ENCODE results near the gene ZNF385C.
A peak's percentile ranks its signal among the peaks of the same experiment; 100 is the strongest.
"Not testable (repeated sequence)": the region's sequence is repeated elsewhere in the genome, so short reads cannot be mapped to it uniquely, and the experiment has no call there.

Gene ZNF385C

GRCh38 chr17:42042598-42043319, 55.5 kb downstream of the ZNF385C start:
- DNase-seq, result no peak

GRCh38 chr17:42041619-42042018, 56.7 kb downstream of the ZNF385C start:
- no peak for DNase-seq

GRCh38 chr17:42040818-42041217, 57.5 kb downstream of the ZNF385C start:
- DNase-seq, result no peak

- no peak for DNase-seq
These were observed 58.2 kb downstream of the ZNF385C start for GRCh38 chr17:42039794-42040763.

- no peak for DNase-seq
These were observed 59.9 kb downstream of the ZNF385C start for GRCh38 chr17:42038221-42038973.

GRCh38 chr17:42034059-42034458, 64.2 kb downstream of the ZNF385C start:
- no peak for DNase-seq

GRCh38 chr17:42031584-42031983, 66.7 kb downstream of the ZNF385C start:
- no peak for DNase-seq

- no peak for DNase-seq
These were observed 69.5 kb downstream of the ZNF385C start for GRCh38 chr17:42028791-42029127.

GRCh38 chr17:42027961-42028790, 70.1 kb downstream of the ZNF385C start:
- DNase-seq, result no peak

- DNase-seq, result no peak
These were observed 70.7 kb downstream of the ZNF385C start for GRCh38 chr17:42027590-42027889.

GRCh38 chr17:42026857-42027589, 71.2 kb downstream of the ZNF385C start:
- no peak for DNase-seq

- DNase-seq, result no peak
These were observed 72.3 kb downstream of the ZNF385C start for GRCh38 chr17:42025936-42026335.

- no peak for DNase-seq
These were observed 73.1 kb downstream of the ZNF385C start for GRCh38 chr17:42025191-42025579.

- no peak for DNase-seq
These were observed 74.5 kb downstream of the ZNF385C start for GRCh38 chr17:42023524-42024349.

- not testable (repeated sequence) for DNase-seq
These were observed 77.4 kb downstream of the ZNF385C start for GRCh38 chr17:42020845-42021244.

- DNase-seq, result peak; percentile 96
These were observed 78.5 kb downstream of the ZNF385C start, which contains the start of gene NKIRAS2 for GRCh38 chr17:42019509-42020404. Gene NKIRAS2 (plus strand): TSS chr17:42020090. CDS start chr17:42021578, 1,488 bp downstream.

- no peak for DNase-seq
These were observed 79.3 kb downstream of the ZNF385C start for GRCh38 chr17:42018988-42019387.

GRCh38 chr17:42018339-42018738, 79.9 kb downstream of the ZNF385C start:
- DNase-seq, result no peak

GRCh38 chr17:42017866-42018200, 80.4 kb downstream of the ZNF385C start:
- no peak for DNase-seq
